Suppressor macrophage treated with lipopolysaccharide for 1 hour (primary cell): Measurements from ENCODE around the gene ATP2B2.

Experiments
- DNase-seq, 3 donors: peaks; one replicate each; pipeline ENCODE4 v3.0.0-alpha.2; 2020 to 2022

The ATP2B2 gene

GRCh38 chr3:10289787-10290355 lies 215.5 kb downstream of the ATP2B2 start:
- no peak for DNase-seq

- DNase-seq = no peak
Measured at GRCh38 chr3:10289077-10289476, 216.3 kb downstream of the ATP2B2 start.

GRCh38 chr3:10288575-10288960 lies 216.8 kb downstream of the ATP2B2 start:
- DNase-seq = no peak

- DNase-seq = no peak
Measured at GRCh38 chr3:10287936-10288574, 217.3 kb downstream of the ATP2B2 start.

- DNase-seq = peak in 1 of 3 donors; percentile 65
Measured at GRCh38 chr3:10286596-10287295, 218.6 kb downstream of the ATP2B2 start.

- DNase-seq = no peak
Measured at GRCh38 chr3:10286133-10286524, 219.3 kb downstream of the ATP2B2 start.

GRCh38 chr3:10285272-10286132 lies 219.9 kb downstream of the ATP2B2 start:
- DNase-seq = peak; percentile 38 to 57 (median 46)

GRCh38 chr3:10284496-10284895 lies 220.9 kb downstream of the ATP2B2 start:
- peak; percentile 35 to 64 (median 43) for DNase-seq

GRCh38 chr3:10283638-10284037 lies 221.7 kb downstream of the ATP2B2 start:
- no peak for DNase-seq

GRCh38 chr3:10281951-10282350 lies 223.4 kb downstream of the ATP2B2 start:
- DNase-seq = peak; percentile 61 to 78 (median 70)

- DNase-seq = no peak
Measured at GRCh38 chr3:10280571-10280970, 224.8 kb downstream of the ATP2B2 start.

- DNase-seq = no peak
Measured at GRCh38 chr3:10280177-10280529, 225.2 kb downstream of the ATP2B2 start.

GRCh38 chr3:10279384-10280176 lies 225.8 kb downstream of the ATP2B2 start:
- peak; percentile 37 to 53 (median 42) for DNase-seq

GRCh38 chr3:10278501-10278900 lies 226.9 kb downstream of the ATP2B2 start:
- no peak for DNase-seq

GRCh38 chr3:10277115-10277625 lies 228.2 kb downstream of the ATP2B2 start:
- no peak for DNase-seq

GRCh38 chr3:10274601-10275000 lies 230.8 kb downstream of the ATP2B2 start:
- DNase-seq = no peak
